MCF 10A (cell line): ENCODE measurements around the gene EID1. TPM values are rescaled to one million over a fixed set of nuclear protein-coding genes. Genes with fewer than 3 reads are reported as not detected.

Experiments used
- Bru-seq: library from RNA; stranded (reverse); fragments of 400-500 nt; gene quantifications from one replicate; lab custom pipeline; 2021; lab: Mats Ljungman, UMichigan
- BruChase-seq, 2 experiments: library from RNA; stranded (reverse); fragments of 400-500 nt; gene quantifications; one replicate each; lab custom pipeline; 2021; lab: Mats Ljungman, UMichigan
- BruUV-seq: library from RNA; stranded (reverse); fragments of 400-500 nt; replicated peaks from 2 replicates; lab custom pipeline; 2021; lab: Mats Ljungman, UMichigan
- CTCF ChIA-PET: fragments of 300-600 bp; sonication (Branson Sonifier 250); formaldehyde crosslinking; extraction: SDS; loops from one replicate; lab custom pipeline; 2021; ENCODE audit warnings: antibody characterized with exemption, inconsistent platforms; lab: Yijun Ruan, JAX
- POLR2A ChIA-PET: fragments of 300-600, 350-650 bp; sonication (Branson Sonifier 250); formaldehyde crosslinking; extraction: SDS; loops from one replicate; lab custom pipeline; 2020; ENCODE audit warnings: antibody characterized with exemption, inconsistent platforms; lab: Yijun Ruan, JAX
- DNase-seq: peaks from one replicate; pipeline ENCODE4 v3.0.0-alpha.2; 2018; ENCODE audit not compliant: unreplicated experiment
- H3K27ac Mint-ChIP-seq: one replicate; pipeline ENCODE4 v1.8.0; 2022; ENCODE audit warnings: mild to moderate bottlenecking, low read depth, mixed read lengths; ENCODE audit not compliant: unreplicated experiment
- H3K27me3 Mint-ChIP-seq: one replicate; pipeline ENCODE4 v1.8.0; 2022; ENCODE audit warnings: mixed read lengths; ENCODE audit not compliant: insufficient read depth, unreplicated experiment
- H3K36me3 Mint-ChIP-seq: one replicate; pipeline ENCODE4 v1.8.0; 2022; ENCODE audit warnings: mild to moderate bottlenecking, moderate library complexity, mixed read lengths; ENCODE audit not compliant: insufficient read depth, unreplicated experiment
- H3K4me1 Mint-ChIP-seq: one replicate; pipeline ENCODE4 v1.8.0; 2022; ENCODE audit warnings: mixed read lengths; ENCODE audit not compliant: insufficient read depth, unreplicated experiment
- H3K4me3 Mint-ChIP-seq: one replicate; pipeline ENCODE4 v1.8.0; 2022; ENCODE audit warnings: mild to moderate bottlenecking, moderate library complexity, mixed read lengths; ENCODE audit not compliant: unreplicated experiment
- H3K9me3 Mint-ChIP-seq: one replicate; pipeline ENCODE4 v1.8.0; 2022; ENCODE audit warnings: mixed read lengths; ENCODE audit not compliant: unreplicated experiment
- CTCF ChIP-seq: fragments of 200-600 bp; IDR thresholded peaks from one replicate; pipeline ENCODE4 v1.8.0; 2022; ENCODE audit warnings: antibody characterized with exemption, mild to moderate bottlenecking; ENCODE audit not compliant: unreplicated experiment
- intact Hi-C: fragments of 100-400 bp; cut with micrococcal nuclease; formaldehyde crosslinking; loops from 2 replicates; pipeline ENCODE4 v1.14.1; 2022
- long read RNA-seq: library from polyadenylated mRNA; stranded (forward); transcript quantifications from one replicate; pipeline ENCODE4 v2.0.0, GENCODE V29; 2022
- total RNA-seq: library from RNA; stranded (reverse); gene quantifications from 2 replicates; pipeline ENCODE4 v1.2.3, GENCODE V29; 2022

Gene EID1
- 91.3 and 110 TPM in 2 replicates for total RNA-seq
- percentile 97 among the genes with signal in this experiment for Bru-seq, nascent RNA
- BruChase-seq, experiment 1, labeled RNA remaining after a 6-hour chase, result percentile 100 among the genes with signal in this experiment
- percentile 100 among the genes with signal in this experiment for BruChase-seq, experiment 2, labeled RNA remaining after a 2-hour chase
- long read RNA-seq, transcript EID1-201 (1 exons, 2,298 nt), result major isoform, 369 of 370 reads
- long read RNA-seq, partial matches to known transcripts, result 0 of 370 reads
- long read RNA-seq, other reads (novel, unspliced or antisense), result 1 of 370 reads

GRCh38 chr15:48877630-48878595, at the start of gene EID1:
TSS of gene EID1 (plus strand) at chr15:48878134. CDS start at chr15:48878177, 43 bp downstream.
- CTCF ChIA-PET, result interaction anchor here (0.5 to 2.2 kb wide), 15 partner anchors 10 to 1258 kb away, joined by 3 to 15 read pairs (median 4); partner anchors contain the start of genes GALK2 and SHC4
- no peaks in the 10 kb centered on the region for H3K9me3 Mint-ChIP-seq
- peak within 1 kb of the TSS; percentile 94 for H3K27ac Mint-ChIP-seq
- DNase-seq, result peak; percentile 92
- H3K27me3 Mint-ChIP-seq, result no peaks in the 10 kb centered on the region
- H3K36me3 Mint-ChIP-seq, result peaks cover 8% of the 10 kb centered on the region
- peaks cover 11% of the 10 kb centered on the region for H3K4me1 Mint-ChIP-seq
- BruUV-seq, result TSS peak; percentile 80
- intact Hi-C loops, result loop anchor here (1.0 to 5.0 kb wide), 2 partner anchors 49 to 85 kb away; partner anchors contain the start of gene SHC4
- H3K4me3 Mint-ChIP-seq, result peak within 1 kb of the TSS; percentile 96
- POLR2A ChIA-PET, result interaction anchor here (0.5 to 3.3 kb wide), 39 partner anchors 9 to 1477 kb away, joined by 3 to 33 read pairs (median 5); partner anchors contain the start of genes CEP152, COPS2, GABPB1 and GALK2
- TF ChIP-seq CTCF, result no peak

- Mint-ChIP-seq H3K9me3 (peaks cover 10% of the 10 kb centered on the region), H3K27me3 (no peaks in the 10 kb centered on the region), H3K4me3 (no peak overlapping the region), H3K27ac (no peak overlapping the region), H3K36me3 (no peaks in the 10 kb centered on the region), H3K4me1 (peaks cover 5% of the 10 kb centered on the region)
- no peak for TF ChIP-seq CTCF
- no TSS peak for BruUV-seq
- intact Hi-C loops, result no loop called here
- ChIA-PET POLR2A (interaction anchor here (1.0 kb wide), 1 partner anchor 14 kb away, joined by 3 read pairs; no protein-coding TSS in a partner anchor), CTCF (no interaction called here)
- DNase-seq, result no peak
Observed at GRCh38 chr15:48828471-48828870, 49.5 kb upstream of the EID1 start.

- Mint-ChIP-seq H3K27ac (no peak overlapping the region), H3K27me3 (no peaks in the 10 kb centered on the region), H3K36me3 (no peaks in the 10 kb centered on the region), H3K4me3 (no peak overlapping the region), H3K4me1 (peaks cover 5% of the 10 kb centered on the region), H3K9me3 (peaks cover 10% of the 10 kb centered on the region)
- intact Hi-C loops, result no loop called here
- no peak for DNase-seq
- TF ChIP-seq CTCF, result no peak
- BruUV-seq, result no TSS peak
- CTCF ChIA-PET, result interaction anchor here (1.1 kb wide), 1 partner anchor 471 kb away, joined by 3 read pairs; no protein-coding TSS in a partner anchor
- POLR2A ChIA-PET, result interaction anchor here (1.0 kb wide), 1 partner anchor 14 kb away, joined by 3 read pairs; no protein-coding TSS in a partner anchor
Observed at GRCh38 chr15:48828906-48829305, 49.0 kb upstream of the EID1 start.
